GM13977 (cell line): ENCODE results near the gene PA2G4.
A peak's percentile ranks its signal among the peaks of the same experiment; 100 is the strongest.
"Not testable (repeated sequence)": the region's sequence is repeated elsewhere in the genome, so short reads cannot be mapped to it uniquely, and the experiment has no call there.

Source experiments
- DNase-seq: peaks from one replicate; pipeline ENCODE4 v3.0.0; 2012; ENCODE audit warnings: low spot score
- CTCF ChIP-seq: IDR thresholded peaks from 2 replicates; pipeline ENCODE4 v1.5.1; 2012; ENCODE audit warnings: mild to moderate bottlenecking, control low read depth; ENCODE audit not compliant: insufficient read depth; ENCODE audit errors: extremely low read depth, missing control alignments
- in situ Hi-C: fragments of 300-500 bp; cut with MboI; formaldehyde crosslinking; loops from one replicate; pipeline ENCODE4 v1.12.0; 2022; ENCODE audit warnings: low sequenced_read_pairs, low pct_unique_long_range_greater_than_20kb, mixed read lengths, inconsistent platforms; ENCODE audit not compliant: unreplicated experiment

PA2G4 gene

DNA sequence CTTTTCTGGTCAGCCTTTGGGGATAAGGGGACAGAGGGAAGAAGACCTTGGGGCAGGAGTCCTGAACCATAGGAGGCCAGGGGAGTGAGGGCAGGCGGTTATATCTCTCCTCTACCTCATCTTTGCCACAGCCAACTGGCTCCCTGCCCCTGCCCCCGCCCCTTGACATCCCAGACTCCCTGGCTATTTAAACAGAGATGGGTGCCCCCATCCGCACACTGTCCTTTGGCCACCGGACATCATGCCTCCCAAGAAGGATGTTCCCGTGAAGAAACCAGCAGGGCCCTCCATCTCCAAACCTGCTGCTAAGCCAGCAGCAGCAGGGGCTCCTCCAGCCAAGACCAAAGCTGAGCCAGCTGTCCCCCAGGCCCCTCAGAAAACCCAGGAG is 49.3 kb downstream of the PA2G4 start:
- DNase-seq = no peak
- TF ChIP-seq CTCF = no peak
- in situ Hi-C loops = no loop called here

DNA sequence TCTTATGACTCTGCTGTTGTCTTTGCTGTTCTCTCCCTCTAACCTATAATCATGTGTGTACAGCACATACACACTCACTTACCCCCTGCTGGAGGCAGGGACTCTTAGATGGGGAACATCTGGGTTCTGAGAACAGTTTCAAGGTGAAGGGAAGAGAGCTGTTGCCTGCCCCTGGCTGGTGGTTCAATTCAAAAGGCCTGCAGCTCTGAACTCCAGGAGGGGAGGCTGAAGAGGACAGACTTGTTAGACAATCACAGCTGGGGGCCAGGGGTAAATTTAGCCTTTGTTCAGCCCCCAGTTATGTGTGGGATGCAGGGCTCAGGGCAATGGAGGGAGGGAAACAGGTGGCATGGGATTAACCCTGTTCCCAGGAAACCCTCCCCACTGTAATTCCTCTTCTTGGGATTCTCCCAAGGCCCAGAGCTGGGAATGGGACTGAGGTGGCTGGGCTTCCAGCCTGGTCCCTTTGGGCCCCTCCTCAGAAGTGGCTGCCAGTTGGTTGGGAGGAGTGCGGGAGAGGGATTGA is 50.0 kb downstream of the PA2G4 start:
- in situ Hi-C loops = no loop called here
- TF ChIP-seq CTCF = no peak

DNA sequence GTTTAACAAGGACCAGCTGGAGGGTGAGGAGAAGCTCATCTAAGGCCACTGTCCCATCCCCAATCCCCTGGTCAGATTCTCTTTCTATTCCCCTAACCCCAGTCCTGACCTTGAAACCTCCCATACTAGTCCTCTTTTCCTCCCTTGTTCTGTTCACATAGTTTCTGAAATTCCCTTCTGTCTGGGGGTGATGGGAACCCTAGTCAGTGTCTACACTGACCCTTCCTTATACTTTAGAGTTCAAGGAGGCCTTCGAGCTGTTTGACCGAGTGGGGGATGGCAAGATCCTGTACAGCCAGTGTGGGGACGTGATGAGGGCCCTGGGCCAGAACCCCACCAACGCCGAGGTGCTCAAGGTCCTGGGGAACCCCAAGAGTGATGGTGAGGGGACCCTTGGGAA is 50.5 kb downstream of the PA2G4 start:
- in situ Hi-C loops = no loop called here
- no peak for TF ChIP-seq CTCF
- no peak for DNase-seq

More for the DNA sequence above, 50.0 kb downstream of the PA2G4 start:
- no peak for DNase-seq

DNA sequence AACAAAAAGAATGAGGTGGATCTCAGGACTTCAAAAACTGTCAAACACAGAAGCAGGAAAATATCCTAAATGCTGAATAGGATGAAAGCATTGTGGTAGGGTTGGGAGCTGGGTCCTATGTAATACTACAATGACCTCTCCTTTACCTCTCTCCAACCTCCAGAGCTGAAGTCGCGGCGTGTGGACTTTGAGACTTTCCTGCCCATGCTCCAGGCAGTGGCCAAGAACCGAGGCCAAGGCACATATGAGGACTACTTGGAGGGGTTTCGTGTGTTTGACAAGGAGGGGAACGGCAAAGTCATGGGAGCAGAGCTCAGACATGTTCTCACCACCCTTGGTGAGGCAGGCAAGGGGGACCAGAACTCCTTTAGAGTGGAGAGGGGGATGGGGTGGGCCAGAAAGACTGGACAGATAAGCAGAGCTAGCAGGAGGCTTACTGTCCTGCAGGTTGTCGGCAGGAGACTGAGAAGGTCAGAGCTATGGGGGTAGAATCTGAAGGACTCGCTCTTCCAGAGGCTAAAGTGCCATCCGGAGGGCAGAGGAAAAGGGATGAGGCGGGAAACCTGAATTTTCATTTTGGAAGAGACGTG is 51.0 kb downstream of the PA2G4 start:
- TF ChIP-seq CTCF = no peak
- in situ Hi-C loops = no loop called here

DNA sequence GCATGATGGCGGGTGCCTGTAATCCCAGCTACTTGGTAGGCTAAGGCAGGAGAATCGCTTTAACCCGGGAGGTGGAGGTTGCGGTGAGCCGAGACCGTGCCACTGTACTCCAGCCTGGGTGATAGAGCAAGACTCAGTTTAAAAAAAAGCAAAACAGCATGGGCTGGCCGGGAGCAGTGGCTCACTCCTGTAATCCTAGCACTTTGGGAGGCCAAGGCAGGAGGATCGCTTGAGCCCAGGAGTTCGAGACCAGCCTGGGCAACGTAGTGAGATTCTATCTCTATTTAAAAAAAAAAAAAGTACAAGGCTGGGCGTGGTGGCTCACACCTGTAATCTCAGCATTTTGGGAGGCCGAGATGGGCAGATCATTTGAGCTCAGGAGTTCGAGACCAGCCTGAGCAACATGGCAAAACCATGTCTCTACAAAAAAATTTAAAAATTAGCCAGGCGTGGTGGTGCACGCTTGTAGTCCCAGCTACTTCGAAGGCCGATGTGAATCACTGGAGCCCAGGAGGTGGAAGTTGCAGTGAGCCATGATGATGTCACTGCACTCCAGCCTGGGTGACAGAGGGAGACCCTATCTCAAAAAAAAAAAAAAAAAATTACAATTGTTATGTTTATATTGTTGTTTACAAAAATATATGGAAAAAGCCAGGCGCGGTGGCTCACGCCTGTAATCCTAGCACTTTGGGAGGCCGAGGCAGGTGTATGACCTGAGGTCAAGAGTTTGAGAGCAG is 52.3 kb downstream of the PA2G4 start:
- DNase-seq, in situ Hi-C loops: not testable (repeated sequence)

More for the DNA sequence above, 51.0 kb downstream of the PA2G4 start:
- no peak for DNase-seq

GRCh38 chr12:56157201-56158028 is 53.1 kb downstream of the PA2G4 start:
- TF ChIP-seq CTCF = peak; percentile 46
- DNase-seq = peak; percentile 79
- in situ Hi-C loops = no loop called here
